GM21529 (cell line): ENCODE measurements around the gene IST1.

Experiments used
- ATAC-seq: cut with Tn5 transposase; IDR thresholded peaks from one replicate; pipeline ENCODE4 v1.9.1; 2021; ENCODE audit not compliant: unreplicated experiment

Gene IST1

DNA sequence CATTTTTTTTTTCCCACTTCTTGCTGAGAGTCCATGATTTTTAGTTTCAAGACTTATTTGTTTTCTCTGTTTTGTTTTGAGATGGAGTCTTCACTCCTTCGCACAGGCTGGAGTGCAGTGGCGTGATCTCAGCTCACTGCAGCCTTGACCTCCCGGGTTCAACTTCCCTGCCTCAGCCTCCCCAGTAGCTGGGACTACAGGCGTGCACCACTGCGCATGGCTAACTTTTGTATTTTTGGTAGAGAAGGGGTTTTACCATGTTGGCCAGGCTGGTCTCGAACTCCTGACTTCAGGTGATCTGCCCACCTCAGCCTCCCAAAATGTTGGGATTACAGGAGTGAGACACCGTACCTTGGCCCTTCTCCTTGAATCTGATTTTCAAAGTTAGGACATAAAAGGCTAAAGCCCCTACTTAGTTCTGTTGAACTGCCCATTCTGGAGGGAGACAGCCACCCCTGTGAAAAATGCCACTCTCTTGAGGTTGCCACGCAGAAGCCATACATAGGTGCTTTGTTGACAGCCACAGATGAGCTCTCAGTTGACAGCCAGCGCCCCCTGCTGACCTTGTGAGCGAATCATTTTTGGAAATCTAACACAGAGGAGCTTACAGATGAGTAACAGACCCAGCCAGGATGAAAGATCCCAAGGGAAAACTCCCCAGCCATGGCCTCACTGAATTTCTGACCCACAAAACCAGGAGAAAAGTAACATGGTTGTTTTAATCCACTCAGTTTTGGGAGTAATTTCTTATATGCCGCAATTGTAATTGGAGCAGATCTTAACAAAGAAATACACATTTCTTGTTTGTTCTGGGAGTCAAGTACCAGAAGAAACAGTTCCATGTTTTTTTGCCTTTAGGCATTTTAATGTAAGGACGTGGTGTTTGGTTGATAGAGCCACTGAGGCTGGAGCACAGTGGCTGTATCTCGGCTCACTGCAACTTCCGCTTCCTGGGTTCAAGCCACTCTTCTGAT, 66.0 kb downstream of the IST1 start:
- ATAC-seq = peak; percentile 88

DNA sequence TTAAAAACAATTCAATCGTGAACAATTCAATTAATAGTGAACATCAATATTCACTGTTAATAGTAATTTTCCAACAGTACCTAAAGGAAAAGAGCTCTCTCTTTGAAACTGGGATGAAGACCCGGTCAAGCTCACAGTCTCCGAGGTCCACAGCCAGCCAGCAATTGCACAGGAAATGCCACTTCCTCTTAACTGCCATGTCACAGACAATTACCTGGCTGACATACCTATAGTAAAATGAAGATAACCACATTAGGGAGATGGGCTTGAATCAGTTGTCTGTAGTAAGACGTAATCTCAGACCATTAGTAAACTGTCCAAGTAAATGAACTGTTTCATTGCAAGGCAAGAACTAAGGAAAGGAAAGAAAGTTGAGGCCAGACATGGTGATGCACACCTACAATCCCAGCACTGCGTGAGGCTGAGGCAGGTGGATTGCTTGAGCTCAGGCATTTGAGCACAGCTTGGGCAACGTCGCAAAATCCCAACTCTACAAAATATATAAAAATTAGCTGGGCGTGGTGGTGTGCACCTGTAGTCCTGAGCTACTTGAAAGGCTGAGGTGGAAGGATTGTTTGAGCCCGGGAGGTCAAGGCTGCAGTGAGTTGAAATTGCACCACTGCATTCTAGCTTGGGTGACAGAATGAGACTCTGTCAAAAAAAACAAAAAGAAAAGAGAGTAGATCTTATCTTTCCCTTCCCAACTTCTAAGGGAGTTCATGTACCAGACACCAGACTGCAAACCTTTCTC, 68.0 kb downstream of the IST1 start:
- ATAC-seq = no peak

GRCh38 chr16:71965223-71965622, 69.9 kb downstream of the IST1 start:
- no peak for ATAC-seq

DNA sequence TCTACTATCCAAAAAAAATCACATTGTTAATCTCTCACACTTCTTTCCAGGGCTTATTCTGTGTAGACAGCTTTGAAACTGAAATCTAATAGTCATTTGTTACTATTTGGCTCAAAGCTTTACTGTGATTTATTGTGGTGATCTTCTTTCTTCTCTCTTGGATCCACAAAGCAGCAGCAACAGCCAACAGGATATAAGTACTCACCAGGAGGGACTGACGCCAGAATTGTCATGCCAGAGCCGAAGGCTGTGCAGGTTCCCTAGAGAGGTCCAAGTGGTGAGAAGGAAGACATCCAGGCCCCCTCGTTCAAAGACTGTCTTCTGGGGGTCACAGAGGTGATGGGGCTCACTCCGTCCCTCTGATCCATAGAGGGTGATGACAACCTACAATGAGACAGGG, 71.6 kb downstream of the IST1 start:
- ATAC-seq = no peak

- no peak for ATAC-seq
Observed at GRCh38 chr16:71969353-71969752, 74.0 kb downstream of the IST1 start.

- ATAC-seq = no peak
Observed at GRCh38 chr16:71971571-71971970, 76.2 kb downstream of the IST1 start.

DNA sequence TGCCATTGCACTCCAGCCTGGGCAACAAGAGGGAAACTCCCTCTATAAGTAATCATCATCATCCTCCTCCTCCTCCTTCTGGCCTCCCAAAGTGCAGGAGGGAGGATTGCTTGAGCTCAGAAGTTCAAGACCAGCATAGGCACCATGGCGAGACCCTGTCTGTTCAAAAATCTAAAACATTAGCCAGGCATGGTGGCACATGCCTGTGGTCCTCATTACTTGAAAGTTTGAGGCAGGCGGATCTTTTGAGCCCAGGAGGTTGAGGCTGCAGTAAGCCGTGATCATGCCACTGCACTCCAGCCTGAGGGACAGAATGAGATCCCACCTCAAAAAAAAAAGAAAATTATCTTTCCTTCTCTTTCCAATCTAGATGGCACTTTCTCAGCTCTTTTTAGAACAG, 77.0 kb downstream of the IST1 start:
- ATAC-seq = no peak

DNA sequence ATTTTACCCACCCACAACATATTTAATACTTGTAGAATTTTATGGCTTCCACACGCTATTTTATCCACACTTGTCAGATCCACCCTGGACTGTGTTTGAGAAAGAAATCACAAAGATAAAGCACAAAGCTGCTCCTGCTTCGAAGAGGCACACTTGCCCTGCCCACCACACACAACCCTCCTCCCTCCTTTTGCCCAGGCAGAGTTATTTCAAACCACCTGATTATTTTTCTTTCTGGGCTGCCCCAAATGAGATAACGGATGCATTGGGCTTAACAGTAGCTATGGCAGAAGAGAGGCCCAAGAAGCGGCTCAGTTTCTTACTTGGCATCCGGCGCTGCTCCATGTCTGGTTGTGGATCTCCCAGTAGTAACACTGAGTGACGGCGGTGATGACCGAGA, 77.7 kb downstream of the IST1 start:
- no peak for ATAC-seq

- no peak for ATAC-seq
Observed at GRCh38 chr16:71974068-71974818, 78.9 kb downstream of the IST1 start.
